Measurements from ENCODE around the gene EHD1. TPM values are rescaled to one million over a fixed set of nuclear protein-coding genes. Genes with fewer than 3 reads are reported as not detected.

Gene EHD1
- total RNA-seq, 1 experiment from 2014 or later = 92.8 TPM

- peaks cover 53% of the 10 kb centered on the region for H3K36me3 Mint-ChIP-seq (ENCODE audit: insufficient read depth, unreplicated experiment)
These were observed 9.9 kb upstream of the EHD1 start for GRCh38 chr11:64888406-64888728.

GRCh38 chr11:64887757-64888405 is 9.5 kb upstream of the EHD1 start:
- Mint-ChIP-seq H3K4me3 (ENCODE audit: low read depth, unreplicated experiment) (peak overlapping the region; percentile 63), H3K27me3 (ENCODE audit: unreplicated experiment) (no peaks in the 10 kb centered on the region), H3K27ac (ENCODE audit: unreplicated experiment) (peak overlapping the region; percentile 77), H3K4me1 (ENCODE audit: low read depth, unreplicated experiment) (peaks cover 65% of the 10 kb centered on the region), H3K9me3 (ENCODE audit: low read depth, unreplicated experiment) (no peaks in the 10 kb centered on the region), H3K36me3 (ENCODE audit: insufficient read depth, unreplicated experiment) (peaks cover 48% of the 10 kb centered on the region)
- peak; percentile 98 for TF ChIP-seq CTCF (IDR thresholded peaks at IDR 0.05; ENCODE audit: unreplicated experiment)
- intact Hi-C loops (cut with micrococcal nuclease; ENCODE audit: unreplicated experiment) = loop anchor here (2.0 kb wide), 1 partner anchor 41 kb away; no protein-coding TSS in a partner anchor
- peak; percentile 91 for DNase-seq
- no TSS peak for BruUV-seq (replicated peaks)
- CTCF ChIA-PET = interaction anchor here (0.6 to 4.6 kb wide), 13 partner anchors 9 to 109 kb away, joined by 3 to 49 read pairs (median 4); partner anchors contain the start of genes ATG2A, BATF2, EHD1 and SF1

More at GRCh38 chr11:64888406-64888728, 9.9 kb upstream of the EHD1 start:
- no peak for DNase-seq
- CTCF ChIA-PET = interaction anchor here (0.6 to 4.6 kb wide), 13 partner anchors 10 to 110 kb away, joined by 3 to 49 read pairs (median 4); partner anchors contain the start of genes ATG2A, BATF2, EHD1 and SF1
- peak overlapping the region; percentile 77 for H3K27ac Mint-ChIP-seq (ENCODE audit: unreplicated experiment)
- TF ChIP-seq CTCF (IDR thresholded peaks at IDR 0.05; ENCODE audit: unreplicated experiment) = no peak
- H3K4me1 Mint-ChIP-seq (ENCODE audit: low read depth, unreplicated experiment) = peaks cover 65% of the 10 kb centered on the region
- no peaks in the 10 kb centered on the region for H3K9me3 Mint-ChIP-seq (ENCODE audit: low read depth, unreplicated experiment)
- no TSS peak for BruUV-seq (replicated peaks)
- H3K27me3 Mint-ChIP-seq (ENCODE audit: unreplicated experiment) = no peaks in the 10 kb centered on the region
- H3K4me3 Mint-ChIP-seq (ENCODE audit: low read depth, unreplicated experiment) = peak overlapping the region; percentile 63
- intact Hi-C loops (cut with micrococcal nuclease; ENCODE audit: unreplicated experiment) = loop anchor here (2.0 kb wide), 1 partner anchor 42 kb away; no protein-coding TSS in a partner anchor

GRCh38 chr11:64887234-64887756 is 8.9 kb upstream of the EHD1 start:
- no peak for DNase-seq
- Mint-ChIP-seq H3K4me1 (ENCODE audit: low read depth, unreplicated experiment) (peaks cover 62% of the 10 kb centered on the region), H3K36me3 (ENCODE audit: insufficient read depth, unreplicated experiment) (peaks cover 43% of the 10 kb centered on the region), H3K27me3 (ENCODE audit: unreplicated experiment) (no peaks in the 10 kb centered on the region), H3K27ac (ENCODE audit: unreplicated experiment) (peak overlapping the region; percentile 77), H3K9me3 (ENCODE audit: low read depth, unreplicated experiment) (no peaks in the 10 kb centered on the region), H3K4me3 (ENCODE audit: low read depth, unreplicated experiment) (peak overlapping the region; percentile 63)
- TF ChIP-seq CTCF (IDR thresholded peaks at IDR 0.05; ENCODE audit: unreplicated experiment) = no peak
- intact Hi-C loops (cut with micrococcal nuclease; ENCODE audit: unreplicated experiment) = no loop called here
- BruUV-seq (replicated peaks) = no TSS peak
- CTCF ChIA-PET = interaction anchor here (1.0 to 4.6 kb wide), 5 partner anchors 30 to 110 kb away, joined by 3 to 49 read pairs (median 4); partner anchors contain the start of genes ATG2A, BATF2 and SF1

GRCh38 chr11:64885367-64886286 is 7.2 kb upstream of the EHD1 start:
- Mint-ChIP-seq H3K9me3 (ENCODE audit: low read depth, unreplicated experiment) (no peaks in the 10 kb centered on the region), H3K36me3 (ENCODE audit: insufficient read depth, unreplicated experiment) (peaks cover 27% of the 10 kb centered on the region), H3K27ac (ENCODE audit: unreplicated experiment) (peak overlapping the region; percentile 55), H3K27me3 (ENCODE audit: unreplicated experiment) (no peaks in the 10 kb centered on the region), H3K4me3 (ENCODE audit: low read depth, unreplicated experiment) (peak overlapping the region; percentile 2), H3K4me1 (ENCODE audit: low read depth, unreplicated experiment) (peaks cover 46% of the 10 kb centered on the region)
- no peak for DNase-seq
- TSS peak; percentile 3 for BruUV-seq (replicated peaks)
- CTCF ChIA-PET = interaction anchor here (0.6 to 1.5 kb wide), 2 partner anchors 37 to 390 kb away, joined by 4 read pairs; no protein-coding TSS in a partner anchor
- no peak for TF ChIP-seq CTCF (IDR thresholded peaks at IDR 0.05; ENCODE audit: unreplicated experiment)
- intact Hi-C loops (cut with micrococcal nuclease; ENCODE audit: unreplicated experiment) = no loop called here
